GM23248 (cell line): ENCODE results near the gene SLC6A7.

ENCODE experiments used
- EZH2 ChIP-seq: fragments of 200-600 bp; sonication (generic); IDR thresholded peaks from 2 replicates; pipeline ENCODE4 v1.6.1; 2018; ENCODE audit warnings: antibody characterized with exemption, mild to moderate bottlenecking; ENCODE audit not compliant: insufficient read depth, poor library complexity, severe bottlenecking
- EZH2phosphoT487 ChIP-seq: fragments of 200-600 bp; sonication (generic); IDR thresholded peaks from 2 replicates; pipeline ENCODE4 v1.6.1; 2018; ENCODE audit warnings: antibody characterized with exemption, moderate library complexity, mild to moderate bottlenecking, low read depth; ENCODE audit not compliant: insufficient read depth

DNA sequence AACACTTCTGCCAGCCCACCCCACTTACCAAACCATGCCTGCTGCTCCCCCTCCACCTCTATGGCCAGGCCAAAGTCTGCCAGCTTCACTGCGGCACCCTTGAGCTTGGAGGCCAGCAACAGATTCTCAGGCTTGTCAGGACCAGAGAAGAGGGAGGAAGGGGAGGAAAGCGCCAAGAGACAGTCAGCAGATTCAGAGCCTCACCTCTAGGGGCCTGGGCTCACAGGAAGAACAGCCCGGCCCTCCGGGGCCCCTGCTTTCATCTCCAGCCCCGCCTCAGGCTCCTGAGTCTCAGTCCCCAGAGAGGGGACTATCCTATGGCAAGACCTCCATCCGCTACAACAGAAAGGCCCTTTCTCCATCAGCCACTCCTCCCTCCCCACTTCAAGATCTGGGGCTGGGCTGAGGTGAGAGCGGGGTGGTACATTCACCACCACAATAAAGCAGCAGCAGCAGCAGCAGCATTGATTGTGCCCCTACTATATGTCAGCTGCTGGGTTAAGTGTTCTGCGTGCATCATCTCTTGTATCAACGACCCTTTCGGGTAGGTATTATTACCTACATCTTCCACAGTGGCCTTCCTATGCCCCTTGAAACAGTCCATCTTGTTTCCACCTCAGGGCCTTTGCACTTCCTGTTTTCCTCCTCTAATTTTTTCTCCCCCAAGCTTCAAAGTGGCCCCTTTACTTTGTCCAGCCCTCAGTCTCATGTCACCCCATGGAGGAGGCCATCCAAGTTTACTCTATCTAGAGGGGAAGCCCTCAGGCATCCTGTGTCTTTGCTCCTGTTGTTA, 63.8 kb downstream of the SLC6A7 start:
- TF ChIP-seq EZH2phosphoT487 (no peak), EZH2 (no peak)
